Progenitor cell of endocrine pancreas (in vitro differentiated cells): ENCODE data around the gene ATP5F1D. TPM values are rescaled to one million over a fixed set of nuclear protein-coding genes. Genes with fewer than 3 reads are reported as not detected.

Experiments used
- DNase-seq: peaks from one replicate; pipeline ENCODE4 v3.0.0; 2021; ENCODE audit warnings: low spot score; ENCODE audit not compliant: unreplicated experiment
- H3K27ac Mint-ChIP-seq: 2 replicates; pipeline ENCODE4 v1.8.0; 2021; ENCODE audit warnings: mild to moderate bottlenecking, moderate library complexity, mixed read lengths
- H3K27me3 Mint-ChIP-seq: 2 replicates; pipeline ENCODE4 v1.8.0; 2021; ENCODE audit warnings: mixed read lengths
- H3K36me3 Mint-ChIP-seq: 2 replicates; pipeline ENCODE4 v1.8.0; 2022; ENCODE audit warnings: mixed read lengths; ENCODE audit not compliant: insufficient read depth
- H3K4me1 Mint-ChIP-seq: 2 replicates; pipeline ENCODE4 v1.8.0; 2021; ENCODE audit warnings: low read depth, mixed read lengths
- H3K4me3 Mint-ChIP-seq: 2 replicates; pipeline ENCODE4 v1.8.0; 2021; ENCODE audit warnings: low read depth, mild to moderate bottlenecking, moderate library complexity, mixed read lengths
- H3K9me3 Mint-ChIP-seq: 2 replicates; pipeline ENCODE4 v1.8.0; 2021; ENCODE audit warnings: low read depth, mixed read lengths
- total RNA-seq: library from RNA; stranded (reverse); gene quantifications from 2 replicates; pipeline ENCODE4 v1.2.1, GENCODE V29; 2021
- TF ChIP-seq, protein P1 (sequence below): fragments of 200-600 bp; sonication (generic); IDR thresholded peaks from one replicate; pipeline ENCODE4 v1.5.0; 2021; ENCODE audit warnings: antibody characterized with exemption, mild to moderate bottlenecking; ENCODE audit not compliant: unreplicated experiment

Gene ATP5F1D
- total RNA-seq, 1 donor from 2014 or later = 107 TPM

- H3K4me1 Mint-ChIP-seq = no peaks in the 10 kb centered on the region
These were observed 8.4 kb upstream of the ATP5F1D start for GRCh38 chr19:1233115-1233667.

DNA sequence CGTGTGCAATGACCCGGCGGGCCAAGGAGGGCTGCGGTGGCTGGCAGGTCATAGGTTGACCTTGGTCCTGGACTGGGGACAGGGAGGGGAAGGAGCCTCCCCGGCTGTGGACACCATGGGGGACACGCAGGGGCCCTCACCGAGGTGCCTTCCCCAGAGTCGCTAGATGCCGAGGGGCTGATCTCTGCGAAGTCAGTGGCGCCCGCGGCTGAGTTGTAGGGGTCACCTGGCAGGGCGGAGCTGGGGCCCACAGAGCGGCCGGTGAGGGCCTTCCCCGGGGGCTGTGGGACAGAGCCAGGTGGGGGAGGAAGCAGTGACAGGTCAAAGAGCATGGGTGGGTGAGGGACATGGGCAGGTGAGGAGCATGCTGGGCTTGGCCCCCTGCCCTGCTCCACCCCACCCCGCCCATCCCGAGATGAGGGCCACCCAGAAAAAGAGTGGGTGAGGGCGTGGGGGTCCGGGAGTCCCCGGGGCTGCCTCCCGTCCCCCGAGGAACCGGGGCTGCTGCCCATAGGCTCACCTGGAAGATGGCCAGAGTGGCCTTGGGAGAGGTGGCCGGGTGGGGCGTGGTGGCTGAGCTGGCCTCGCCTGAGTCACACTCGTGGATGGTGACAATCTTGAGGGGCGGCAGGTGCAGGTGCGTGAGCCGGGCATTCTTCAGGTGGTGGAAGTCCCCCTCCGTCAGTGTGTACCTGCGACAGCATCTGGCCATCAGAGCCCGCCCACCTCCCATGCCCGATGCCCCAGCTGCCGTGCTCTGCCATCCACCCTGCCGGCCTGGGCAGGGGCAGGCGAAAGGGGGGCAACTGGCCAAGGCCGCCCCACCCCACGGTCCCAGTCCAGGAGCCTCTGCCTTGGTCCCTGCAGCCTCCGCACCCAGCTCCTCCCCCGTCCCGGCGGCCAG lies 7.2 kb upstream of the ATP5F1D start:
- H3K27me3 Mint-ChIP-seq = no peaks in the 10 kb centered on the region
- peaks cover 6% of the 10 kb centered on the region for H3K4me1 Mint-ChIP-seq
- H3K4me3 Mint-ChIP-seq = no peak overlapping the region
- no peak for DNase-seq
- H3K27ac Mint-ChIP-seq = no peak overlapping the region
- TF ChIP-seq, protein P1, sequence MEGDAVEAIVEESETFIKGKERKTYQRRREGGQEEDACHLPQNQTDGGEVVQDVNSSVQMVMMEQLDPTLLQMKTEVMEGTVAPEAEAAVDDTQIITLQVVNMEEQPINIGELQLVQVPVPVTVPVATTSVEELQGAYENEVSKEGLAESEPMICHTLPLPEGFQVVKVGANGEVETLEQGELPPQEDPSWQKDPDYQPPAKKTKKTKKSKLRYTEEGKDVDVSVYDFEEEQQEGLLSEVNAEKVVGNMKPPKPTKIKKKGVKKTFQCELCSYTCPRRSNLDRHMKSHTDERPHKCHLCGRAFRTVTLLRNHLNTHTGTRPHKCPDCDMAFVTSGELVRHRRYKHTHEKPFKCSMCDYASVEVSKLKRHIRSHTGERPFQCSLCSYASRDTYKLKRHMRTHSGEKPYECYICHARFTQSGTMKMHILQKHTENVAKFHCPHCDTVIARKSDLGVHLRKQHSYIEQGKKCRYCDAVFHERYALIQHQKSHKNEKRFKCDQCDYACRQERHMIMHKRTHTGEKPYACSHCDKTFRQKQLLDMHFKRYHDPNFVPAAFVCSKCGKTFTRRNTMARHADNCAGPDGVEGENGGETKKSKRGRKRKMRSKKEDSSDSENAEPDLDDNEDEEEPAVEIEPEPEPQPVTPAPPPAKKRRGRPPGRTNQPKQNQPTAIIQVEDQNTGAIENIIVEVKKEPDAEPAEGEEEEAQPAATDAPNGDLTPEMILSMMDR = no peak
- no peaks in the 10 kb centered on the region for H3K9me3 Mint-ChIP-seq
- peaks cover 4% of the 10 kb centered on the region for H3K36me3 Mint-ChIP-seq

More at GRCh38 chr19:1233115-1233667, 8.4 kb upstream of the ATP5F1D start:
- H3K27ac Mint-ChIP-seq = no peak overlapping the region
- no peak for DNase-seq
- no peaks in the 10 kb centered on the region for H3K9me3 Mint-ChIP-seq
- TF ChIP-seq, protein P1 = no peak
- no peak overlapping the region for H3K4me3 Mint-ChIP-seq
- H3K36me3 Mint-ChIP-seq = peaks cover 5% of the 10 kb centered on the region
- H3K27me3 Mint-ChIP-seq = no peaks in the 10 kb centered on the region

DNA sequence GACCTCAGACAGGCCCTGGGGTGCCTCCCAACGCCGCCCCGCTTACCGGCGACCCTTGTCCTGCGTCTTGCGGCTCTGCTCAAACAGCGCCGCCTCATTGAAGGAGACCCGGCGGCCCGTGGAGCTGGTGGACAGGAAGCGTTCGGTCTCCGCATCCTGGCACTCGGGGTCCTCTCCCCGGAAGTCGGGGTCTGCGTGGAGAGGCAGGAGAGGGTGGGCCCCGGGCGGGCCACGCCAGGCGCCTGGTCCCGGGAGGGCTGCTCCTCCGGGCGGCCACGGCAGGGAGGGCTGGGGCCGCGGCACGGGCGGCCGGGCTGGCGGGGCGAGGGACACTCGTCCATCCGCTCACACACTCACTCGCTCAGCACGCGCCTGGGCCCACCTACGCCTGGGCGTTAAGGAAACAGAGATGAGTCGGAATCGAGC lies 6.6 kb upstream of the ATP5F1D start:
- Mint-ChIP-seq H3K4me1 (peaks cover 7% of the 10 kb centered on the region), H3K9me3 (no peaks in the 10 kb centered on the region), H3K27ac (no peak overlapping the region), H3K36me3 (peaks cover 4% of the 10 kb centered on the region), H3K4me3 (no peak overlapping the region), H3K27me3 (no peaks in the 10 kb centered on the region)
- TF ChIP-seq, protein P1 = no peak
- DNase-seq = no peak

- TF ChIP-seq, protein P1 = no peak
- H3K4me3 Mint-ChIP-seq = peak overlapping the region; percentile 35
- peaks cover 4% of the 10 kb centered on the region for H3K36me3 Mint-ChIP-seq
- H3K9me3 Mint-ChIP-seq = no peaks in the 10 kb centered on the region
- DNase-seq = no peak
- no peaks in the 10 kb centered on the region for H3K27me3 Mint-ChIP-seq
- peaks cover 7% of the 10 kb centered on the region for H3K4me1 Mint-ChIP-seq
- no peak overlapping the region for H3K27ac Mint-ChIP-seq
These were observed 5.7 kb upstream of the ATP5F1D start for GRCh38 chr19:1235625-1236538.

- H3K27me3 Mint-ChIP-seq = no peaks in the 10 kb centered on the region
- DNase-seq = no peak
These were observed 5.0 kb upstream of the ATP5F1D start for GRCh38 chr19:1236576-1236975.

More at GRCh38 chr19:1236576-1236975, 5.0 kb upstream of the ATP5F1D start:
- Mint-ChIP-seq H3K4me3 (peak overlapping the region; percentile 35), H3K27ac (no peak overlapping the region), H3K4me1 (peaks cover 9% of the 10 kb centered on the region), H3K9me3 (no peaks in the 10 kb centered on the region), H3K36me3 (peaks cover 4% of the 10 kb centered on the region)
- TF ChIP-seq, protein P1 = no peak
